ENCODE measurements around the gene PRKCH.
A peak's percentile ranks its signal among the peaks of the same experiment; 100 is the strongest.

PRKCH gene

DNA sequence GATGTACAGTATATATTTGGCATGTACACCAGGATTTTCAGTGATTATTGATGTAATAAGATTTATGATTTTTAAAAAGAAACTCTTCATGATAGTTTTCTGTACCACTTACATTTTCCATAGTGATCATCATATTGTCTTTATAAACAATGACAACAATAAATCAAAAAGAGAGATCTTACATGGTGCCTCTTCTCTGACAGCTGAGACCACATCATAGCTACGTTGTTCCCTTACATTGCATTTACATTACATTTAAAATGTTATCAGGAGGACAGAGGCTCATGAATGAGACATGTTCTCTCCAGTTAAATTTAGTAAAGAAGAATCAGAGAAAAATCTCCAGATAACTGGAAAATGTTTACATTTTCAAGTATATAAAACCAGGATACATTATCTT lies 112.4 kb downstream of the PRKCH start:
- no peak for DNase-seq

DNA sequence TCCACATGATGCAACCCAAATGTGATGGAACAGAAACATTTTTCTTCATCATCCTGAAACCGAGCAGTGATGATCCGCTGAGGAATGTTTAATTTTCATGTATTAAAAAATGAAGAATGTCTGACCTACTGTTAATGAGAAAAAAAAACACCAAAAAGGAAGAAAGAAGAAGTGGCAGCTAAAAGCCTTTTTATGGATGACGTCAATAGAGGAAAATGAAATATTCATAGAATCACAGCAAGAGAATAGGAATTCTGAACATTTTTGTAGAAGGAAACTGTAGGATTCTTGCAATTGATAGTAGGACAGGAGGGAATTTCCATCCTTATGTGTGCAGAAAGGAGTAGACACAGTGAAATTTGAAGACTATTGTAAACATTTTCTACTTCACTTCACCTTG lies 112.9 kb downstream of the PRKCH start:
- no peak for DNase-seq

DNA sequence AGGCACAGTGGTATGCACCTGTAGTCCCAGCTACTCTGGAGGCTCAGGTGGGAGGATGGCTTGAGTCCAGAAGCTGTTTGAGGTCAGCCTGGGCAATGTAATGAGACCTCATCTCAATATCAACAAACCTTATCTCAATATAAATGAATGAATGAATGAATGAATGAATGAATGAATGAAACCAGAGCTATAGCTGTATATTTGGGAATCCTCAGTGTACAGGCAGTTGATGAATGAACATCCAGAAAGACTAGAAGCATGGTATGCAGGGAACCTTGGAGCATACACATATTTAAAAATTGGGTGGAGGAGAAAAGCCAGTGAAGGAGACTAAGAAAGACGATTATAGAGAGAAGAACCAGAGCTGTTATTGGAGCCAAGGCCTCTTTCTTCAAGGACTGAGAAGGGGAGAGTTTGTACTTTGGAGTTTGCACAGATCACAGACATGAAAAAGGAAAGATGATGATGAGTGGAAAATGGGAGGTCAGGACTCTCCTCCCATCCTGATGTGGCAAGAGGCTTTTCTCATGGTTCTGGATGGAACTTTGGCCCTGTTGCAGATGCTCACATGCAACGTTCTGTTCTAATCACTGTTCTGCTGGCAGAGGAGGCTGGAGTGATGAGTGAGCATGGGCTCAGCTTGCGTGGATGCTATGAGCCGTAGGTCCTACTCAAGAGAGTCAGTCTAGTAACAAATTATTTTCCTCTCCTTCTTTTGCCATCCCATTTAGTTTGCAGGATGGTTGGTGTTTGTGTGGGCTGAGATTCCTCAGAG lies 114.4 kb downstream of the PRKCH start:
- DNase-seq = no peak

DNA sequence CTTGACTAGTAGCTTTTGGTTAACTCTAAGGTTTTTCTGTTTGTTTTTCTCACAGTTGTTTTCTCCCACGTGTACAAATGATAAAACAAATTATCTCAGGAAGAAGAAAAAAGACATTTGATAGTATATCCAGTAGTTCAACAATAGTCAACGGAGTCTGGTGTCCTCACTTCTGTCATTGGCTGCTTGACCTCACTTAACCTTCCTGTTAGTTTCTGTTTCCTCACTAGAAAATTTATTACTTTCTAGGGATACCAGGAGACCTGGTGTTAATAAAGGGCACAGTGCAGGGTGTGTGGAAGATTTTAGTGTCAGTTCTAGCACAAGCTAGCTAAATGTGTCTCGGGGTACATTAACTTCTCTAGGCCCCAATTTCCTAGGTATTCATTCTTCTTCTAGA lies 116.0 kb downstream of the PRKCH start:
- no peak for DNase-seq

DNA sequence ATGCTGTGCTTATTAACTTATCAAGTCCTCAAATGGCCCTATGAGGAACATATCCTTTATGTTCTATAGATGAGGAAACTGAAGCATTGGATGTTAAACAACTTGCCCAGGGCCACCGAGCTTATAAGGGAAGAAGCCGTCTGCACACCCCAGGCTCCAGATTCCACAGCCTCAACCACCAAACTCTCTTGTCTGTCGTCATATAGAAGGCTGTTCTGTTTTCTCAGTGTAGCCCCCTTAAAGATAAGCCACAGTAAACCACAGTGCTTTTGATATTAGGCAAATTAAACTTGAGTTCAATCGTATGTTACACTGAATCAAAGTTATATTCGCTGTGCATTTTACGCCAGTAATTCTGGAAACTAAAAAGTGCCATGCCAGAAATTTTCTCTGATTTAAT lies 116.7 kb downstream of the PRKCH start:
- DNase-seq = no peak

DNA sequence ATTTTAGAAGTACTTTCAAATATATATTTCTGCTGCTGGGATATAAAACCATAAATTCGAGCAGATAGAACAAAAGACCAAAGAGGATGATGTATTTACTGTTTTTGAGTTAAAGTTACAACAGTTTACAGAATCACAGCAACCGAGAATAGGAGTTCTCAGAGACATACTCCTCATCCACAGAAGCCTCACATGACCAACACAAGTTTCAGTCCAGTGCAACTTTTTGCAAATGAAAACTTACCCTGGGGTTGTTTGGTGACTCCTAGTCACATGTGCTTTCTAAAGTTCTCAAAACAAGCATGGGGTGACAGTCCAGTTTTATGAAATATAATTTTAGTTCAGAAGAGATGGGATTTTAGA lies 117.1 kb downstream of the PRKCH start:
- DNase-seq = no peak

DNA sequence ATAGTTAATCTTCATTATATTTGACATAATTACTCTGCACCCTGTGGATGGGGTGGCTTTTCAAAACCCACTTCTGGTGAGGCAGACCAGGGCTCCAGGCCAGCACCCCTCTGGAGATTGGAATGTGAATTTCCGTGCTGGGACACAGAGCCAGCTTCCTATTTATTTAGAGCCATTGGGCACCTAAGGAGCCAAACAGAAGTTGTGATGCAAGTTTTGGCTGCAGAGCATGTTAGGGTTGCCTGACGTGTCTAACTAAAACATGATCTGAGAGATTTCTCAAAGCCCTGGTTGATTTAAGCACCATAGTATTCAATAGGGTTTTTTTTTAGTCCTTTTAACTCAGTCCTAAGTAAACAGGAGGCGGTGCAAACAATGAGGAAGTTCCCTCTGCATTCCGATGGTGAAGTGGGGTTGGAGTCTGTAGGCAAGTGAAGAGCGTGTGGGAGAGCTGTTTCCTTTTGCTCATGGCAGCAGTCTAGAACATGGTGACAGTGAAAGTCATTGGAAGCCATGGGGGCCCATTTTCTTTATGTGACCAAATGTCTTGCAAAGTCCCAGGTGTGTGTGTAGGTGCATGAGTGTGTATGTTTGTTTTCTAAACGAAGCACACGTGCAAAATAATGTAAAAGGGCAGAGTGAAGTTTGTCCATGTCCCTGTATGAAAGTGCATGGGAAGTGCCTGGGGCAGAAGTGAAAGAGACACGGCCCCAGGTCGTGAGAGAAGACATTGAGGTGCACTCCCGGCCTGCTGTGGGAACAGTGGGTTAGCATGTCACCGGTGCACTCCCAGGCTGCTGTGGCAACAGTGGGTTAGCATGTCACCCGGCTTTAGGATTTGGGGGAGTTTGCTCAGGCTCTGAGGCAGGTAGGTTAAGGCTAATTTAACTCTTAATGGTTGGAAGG lies 117.7 kb downstream of the PRKCH start:
- no peak for DNase-seq

DNA sequence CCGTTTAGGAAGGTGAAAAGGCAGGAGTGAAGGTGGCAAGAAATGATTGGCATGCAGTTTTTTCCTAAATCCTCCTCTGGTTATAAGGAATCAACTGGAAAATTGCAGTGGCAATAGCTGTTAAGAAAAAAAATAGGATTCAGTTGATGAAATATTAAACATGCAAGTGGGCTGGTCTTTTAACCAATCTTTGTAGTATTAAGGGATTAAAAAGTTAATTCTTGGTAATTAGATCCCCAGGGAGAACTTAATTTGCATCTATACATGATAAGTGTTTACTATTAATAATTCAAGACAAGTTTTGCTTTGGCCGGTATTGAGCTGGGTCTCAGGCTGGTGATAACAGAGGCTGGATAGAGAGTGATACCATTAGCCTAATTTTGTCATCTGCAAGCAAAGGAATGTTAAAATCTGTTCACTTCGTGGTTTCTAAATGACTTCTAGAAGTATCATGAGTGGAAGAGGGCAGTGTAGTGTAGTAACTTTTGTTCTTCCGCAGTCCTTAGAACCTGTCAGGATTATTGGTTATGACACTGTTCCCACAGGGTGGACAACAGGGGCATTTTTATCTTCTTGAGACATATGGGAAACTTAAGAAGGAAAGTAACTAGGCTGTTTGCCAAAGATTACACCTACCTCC lies 118.5 kb downstream of the PRKCH start:
- DNase-seq = no peak

DNA sequence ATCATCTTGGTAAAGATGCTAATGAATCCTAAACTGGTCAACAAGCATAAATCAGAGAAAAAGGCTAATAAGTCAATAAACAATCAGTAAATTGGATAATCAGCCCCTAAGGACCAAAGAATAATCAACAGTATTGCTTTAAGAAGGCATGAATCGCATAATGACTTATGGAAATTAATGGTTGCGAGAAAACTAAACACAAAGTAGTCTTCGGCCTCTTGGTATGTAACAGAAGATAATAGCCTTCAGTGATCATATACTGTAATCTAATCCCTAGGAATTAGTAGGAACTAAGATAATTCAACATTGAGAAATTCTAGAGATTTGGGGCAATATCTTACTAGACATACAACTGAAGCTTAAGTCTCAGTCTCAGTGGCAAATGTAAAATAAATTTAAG lies 122.1 kb downstream of the PRKCH start:
- DNase-seq = no peak

DNA sequence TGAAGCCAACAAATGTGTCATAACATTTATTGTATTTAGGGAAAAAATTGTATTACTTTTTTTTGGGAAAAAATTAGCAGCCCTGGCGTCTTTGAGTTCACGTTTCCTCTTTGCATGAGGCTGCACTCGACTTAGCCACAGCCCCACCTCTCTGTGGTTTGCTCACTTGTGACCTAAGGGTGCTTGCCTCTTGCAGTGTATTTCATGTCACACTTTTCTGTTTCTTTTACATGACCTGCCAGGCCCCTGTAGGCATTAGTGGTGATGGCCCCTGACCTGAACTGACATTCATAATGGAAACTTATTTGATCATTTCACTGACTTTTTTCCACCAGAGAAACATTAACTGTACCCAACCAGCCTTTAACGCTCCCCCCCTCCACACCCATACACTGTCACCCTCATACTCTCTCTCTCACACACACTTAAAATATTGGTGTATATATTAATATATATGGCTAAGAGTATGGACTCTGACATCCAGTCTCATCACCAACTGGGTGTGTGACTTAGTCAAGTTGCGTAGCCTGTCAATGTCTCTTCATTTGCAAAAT lies 122.9 kb downstream of the PRKCH start:
- DNase-seq = no peak

DNA sequence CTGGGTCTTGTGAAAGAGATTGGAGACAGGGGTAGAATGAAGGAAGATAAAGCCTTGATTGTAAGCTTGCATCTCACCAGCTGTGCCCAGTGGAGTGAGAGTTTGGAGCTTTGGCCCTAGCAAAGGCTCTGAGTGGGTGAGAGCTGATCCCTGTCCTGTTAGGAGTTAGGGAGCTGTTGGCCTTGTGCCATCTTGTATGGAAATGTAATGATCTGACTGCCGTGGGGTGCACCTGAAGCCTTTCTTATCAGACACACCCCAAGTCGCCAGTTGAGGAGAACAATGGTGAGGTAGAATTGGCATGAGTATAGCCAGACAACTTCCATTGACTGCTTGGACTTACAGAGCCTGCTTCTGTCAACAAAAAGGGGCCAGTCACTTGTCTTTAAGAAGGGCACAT lies 130.1 kb downstream of the PRKCH start:
- DNase-seq = no peak

DNA sequence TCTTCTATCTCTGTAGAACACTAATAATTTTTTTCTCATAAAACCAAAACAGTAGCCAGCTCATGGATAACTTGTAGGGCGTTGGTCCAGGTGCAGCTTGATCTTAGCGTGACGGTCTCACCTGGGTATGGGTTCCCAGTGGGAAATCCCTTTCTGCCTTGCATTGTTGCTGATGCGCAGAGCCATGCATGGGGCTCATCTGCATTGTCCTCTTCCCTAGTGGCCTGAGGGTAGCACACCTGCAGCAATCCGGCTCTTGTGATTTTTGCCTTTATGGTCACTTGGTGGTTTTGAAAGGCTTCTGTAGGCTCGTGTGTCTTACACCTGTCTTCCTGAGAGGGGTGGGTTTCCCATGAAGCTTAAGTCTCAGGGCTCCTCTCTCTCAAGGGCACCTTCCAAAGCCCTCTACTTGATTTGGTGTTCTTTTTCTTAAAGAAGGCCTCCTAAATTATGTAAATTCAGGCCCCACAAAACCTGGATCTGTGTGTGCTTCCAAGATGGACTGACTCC lies 130.6 kb downstream of the PRKCH start:
- no peak for DNase-seq

DNA sequence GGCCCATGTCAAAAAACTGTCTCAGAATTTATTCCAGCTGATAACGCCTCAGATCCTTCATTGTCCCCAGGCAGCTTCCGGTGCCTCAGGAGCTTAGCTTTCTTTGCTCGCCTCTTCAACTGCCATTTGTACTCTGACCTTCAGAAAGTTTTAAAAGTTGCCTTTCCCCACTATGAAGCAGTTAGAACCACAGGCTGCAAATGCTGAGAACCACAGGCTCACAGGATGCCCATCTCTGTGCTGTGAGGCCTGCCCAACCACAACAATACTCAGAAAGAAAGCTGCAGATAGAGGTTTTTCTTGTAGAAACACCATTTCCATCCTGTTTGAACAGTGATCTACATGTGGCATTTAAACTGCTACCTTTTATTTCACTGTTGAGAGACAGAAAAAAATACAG lies 131.1 kb downstream of the PRKCH start:
- DNase-seq = no peak

DNA sequence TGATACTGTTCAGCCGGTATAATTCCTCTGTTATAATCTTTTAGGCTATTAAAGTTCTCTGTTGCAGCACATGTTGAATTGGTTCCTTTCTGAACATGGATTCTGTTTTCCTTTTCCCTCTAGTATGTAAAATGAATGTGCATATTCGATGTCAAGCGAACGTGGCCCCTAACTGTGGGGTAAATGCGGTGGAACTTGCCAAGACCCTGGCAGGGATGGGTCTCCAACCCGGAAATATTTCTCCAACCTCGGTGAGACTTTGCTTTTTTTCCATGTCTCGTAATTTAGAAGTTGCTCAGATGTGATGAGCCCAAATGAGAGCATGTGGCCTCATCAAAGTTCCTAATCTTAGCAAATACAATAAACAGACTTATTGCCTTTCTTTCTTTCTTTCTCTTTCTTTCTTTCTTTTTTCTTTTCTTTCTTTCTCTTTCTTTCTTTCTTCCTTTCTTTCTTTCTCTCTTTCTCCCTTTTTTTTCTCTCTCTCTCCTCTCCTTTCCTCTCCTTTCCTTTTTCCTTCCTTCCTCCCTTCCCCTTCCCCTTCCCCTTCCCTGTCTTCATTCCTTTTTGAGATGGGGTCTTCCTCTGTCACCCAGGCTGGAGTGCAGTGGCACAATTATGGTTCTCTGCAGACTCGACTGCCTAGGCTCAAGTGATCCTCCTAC lies 131.9 kb downstream of the PRKCH start:
- DNase-seq = no peak

DNA sequence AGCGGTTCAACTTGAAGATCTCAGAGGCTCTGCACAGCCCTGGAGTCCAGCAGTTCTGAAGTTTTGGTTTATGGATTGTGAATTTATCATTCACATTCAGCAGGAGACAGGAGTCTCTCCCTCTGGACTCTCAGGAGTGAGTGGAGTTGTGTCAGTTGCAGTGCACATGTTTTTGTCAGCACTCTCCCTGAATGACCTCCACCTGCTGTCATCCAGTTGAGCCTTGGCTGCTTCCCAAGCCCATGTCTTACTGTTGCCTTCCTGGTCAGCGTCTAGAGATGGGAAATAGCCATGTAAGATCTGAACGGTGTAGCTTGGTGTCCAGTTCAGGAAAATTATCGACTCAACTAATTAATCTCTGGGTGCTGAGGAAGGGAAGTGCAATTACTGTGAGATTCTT lies 133.2 kb downstream of the PRKCH start:
- DNase-seq = no peak

DNA sequence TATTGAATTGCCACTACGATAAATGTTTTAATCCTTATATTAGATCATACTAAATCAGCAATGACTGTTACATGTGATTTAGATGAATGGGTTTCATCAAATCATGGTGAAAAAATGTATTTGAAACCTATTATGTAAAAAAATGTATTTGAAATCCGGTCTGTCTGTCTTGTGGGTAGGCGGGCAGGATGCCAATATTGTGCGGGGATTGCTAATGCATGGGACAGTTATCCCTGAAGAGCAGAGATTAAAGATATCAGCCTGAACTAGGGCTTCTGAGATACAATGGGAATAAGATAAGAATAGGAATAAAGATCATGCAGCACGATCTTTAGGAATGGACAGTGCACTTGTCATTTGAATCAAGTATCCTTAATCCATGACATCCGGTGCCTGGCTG lies 134.0 kb downstream of the PRKCH start:
- DNase-seq = no peak

DNA sequence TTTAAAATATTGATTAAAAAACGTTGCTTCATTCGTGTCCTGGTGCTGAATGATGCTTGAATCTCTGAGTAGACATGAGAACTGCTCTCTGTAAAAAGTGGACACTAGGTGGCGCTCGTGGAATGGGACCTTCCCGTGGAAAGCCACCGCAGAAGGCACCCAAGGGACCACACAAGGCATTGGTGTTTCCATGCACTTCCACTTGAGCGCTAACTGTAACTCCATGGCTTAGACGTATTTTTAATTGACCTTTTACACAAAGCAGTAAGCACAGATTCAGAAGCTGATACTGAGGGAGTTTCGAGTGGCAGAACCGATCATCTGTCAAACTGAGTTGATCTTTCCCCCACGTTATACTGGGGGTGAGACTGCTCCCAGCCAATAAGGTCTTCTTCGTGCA lies 135.3 kb downstream of the PRKCH start:
- peak; percentile 71 for DNase-seq

DNA sequence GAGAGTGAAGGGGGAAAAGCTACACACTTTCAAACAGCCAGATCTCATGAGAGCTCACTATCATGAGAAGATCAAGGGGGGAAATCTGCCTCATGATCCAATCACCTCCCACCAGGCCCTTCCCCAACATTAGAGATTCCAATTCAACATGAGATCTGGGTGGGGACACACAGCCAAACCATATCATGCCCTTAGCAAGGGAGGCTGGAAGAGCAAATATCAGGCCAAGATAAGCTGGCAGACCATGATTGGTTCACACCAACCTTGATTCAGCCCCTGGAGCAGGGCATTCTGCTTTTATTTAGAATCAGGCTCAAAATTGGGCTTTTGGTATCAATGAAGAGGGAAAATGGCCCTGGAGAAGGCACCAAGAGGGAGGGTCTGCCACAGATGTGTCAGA lies 137.4 kb downstream of the PRKCH start:
- no peak for DNase-seq

DNA sequence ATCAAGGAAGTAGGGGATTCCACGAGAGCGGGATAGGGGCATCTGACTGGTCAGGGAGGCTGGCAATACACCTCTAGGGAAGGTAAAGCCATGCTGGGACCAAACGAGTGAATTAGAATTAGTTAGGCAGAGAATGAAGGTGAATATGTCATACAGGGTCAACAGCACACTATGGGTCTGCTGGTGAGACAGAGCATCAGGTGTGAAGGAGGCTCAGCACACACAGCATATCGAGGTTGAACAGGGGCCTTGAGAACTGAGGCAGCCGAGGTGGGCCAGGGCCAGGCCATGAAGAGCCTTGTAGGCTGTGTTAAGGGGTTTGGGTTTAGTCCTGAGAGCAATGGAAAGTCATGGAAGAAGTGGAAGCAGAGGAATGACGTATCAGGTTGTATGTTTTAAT lies 137.8 kb downstream of the PRKCH start:
- no peak for DNase-seq

DNA sequence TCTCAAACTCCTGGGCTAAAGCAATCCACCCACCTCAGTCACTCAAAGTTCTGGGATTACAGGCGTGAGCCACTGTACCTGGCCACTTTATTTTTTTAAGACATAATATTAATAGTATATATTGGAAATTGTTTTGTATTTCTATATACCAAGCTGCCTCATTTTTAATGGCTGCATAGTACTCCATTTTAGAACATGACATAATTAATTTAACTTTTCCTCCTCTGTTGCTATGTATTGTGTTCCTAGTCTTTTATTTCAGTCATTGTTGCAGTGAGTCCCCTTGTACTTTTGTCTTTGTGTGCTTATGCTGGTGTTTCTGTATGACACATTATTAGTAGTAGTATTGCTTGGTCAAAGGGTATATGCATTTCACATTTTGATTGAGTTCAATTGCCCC lies 138.7 kb downstream of the PRKCH start:
- DNase-seq = no peak

DNA sequence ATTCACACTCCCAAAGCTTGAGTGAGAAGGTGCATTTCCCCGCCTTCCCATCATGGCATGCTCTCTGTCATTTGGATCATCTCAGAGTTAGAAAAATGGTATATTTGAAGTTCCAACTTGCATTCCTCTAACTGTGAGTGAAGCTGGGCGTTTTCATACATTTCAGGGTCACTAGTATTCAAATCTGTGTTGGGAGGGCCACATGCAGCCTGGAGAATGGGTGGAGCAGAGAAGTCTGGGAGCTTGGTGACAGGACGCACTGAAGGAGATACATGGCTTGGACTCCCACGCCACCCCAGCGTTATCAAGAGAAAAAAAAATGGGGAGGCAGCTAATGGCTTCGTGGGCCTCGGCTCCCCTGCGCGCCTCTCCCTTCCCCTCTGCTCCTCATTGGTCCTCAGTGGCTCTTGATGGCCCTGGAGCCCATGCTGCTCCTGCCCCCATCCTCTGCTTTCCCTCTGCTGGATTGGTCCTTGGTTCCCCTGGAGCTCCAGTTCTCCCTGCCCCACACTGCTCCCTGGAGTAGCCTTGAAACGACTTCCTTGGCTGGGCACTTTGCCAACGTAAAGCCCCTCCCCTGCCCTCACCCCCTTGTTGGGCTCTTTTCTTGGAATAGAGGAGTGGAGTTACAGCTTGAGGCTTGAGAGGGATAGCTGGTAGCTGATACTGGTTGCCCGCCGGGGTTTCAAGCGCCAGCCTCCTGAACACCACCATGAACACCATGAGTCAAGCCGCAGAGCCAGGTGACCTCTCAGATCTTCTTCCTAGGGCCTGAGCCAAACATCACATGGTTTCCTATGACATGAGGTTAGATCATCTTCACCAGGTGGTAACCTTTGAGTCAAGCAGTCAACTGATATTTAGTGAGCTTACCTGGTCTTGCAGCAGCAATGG lies 139.6 kb downstream of the PRKCH start:
- DNase-seq = no peak

DNA sequence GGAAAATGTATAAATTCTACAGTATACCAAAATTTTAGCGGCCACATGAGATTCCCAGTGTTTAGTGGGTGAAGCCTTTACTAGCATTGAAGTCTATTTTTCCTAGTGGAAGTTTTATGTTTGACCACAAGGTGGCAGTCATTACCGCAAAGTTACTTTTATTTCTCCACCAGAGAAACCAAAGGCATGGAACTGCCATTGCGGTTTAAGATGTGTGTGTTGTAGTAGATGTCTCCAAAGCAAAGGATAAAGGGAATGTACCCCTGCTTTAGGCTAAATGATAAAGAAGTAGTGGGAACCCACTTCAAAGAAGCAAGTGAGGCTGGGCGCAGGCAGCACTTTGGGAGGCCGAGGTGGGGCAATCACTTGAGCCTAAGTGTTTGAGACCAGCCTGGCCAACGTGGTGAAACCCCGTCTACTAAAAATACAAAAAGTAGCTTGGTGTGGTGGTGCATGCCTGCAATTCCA lies 140.5 kb downstream of the PRKCH start:
- peak; percentile 81 for DNase-seq
